Esophagus muscularis mucosa (tissue), 3 donors: Measurements from ENCODE around the gene CPA2.

Experiments used
- EP300 ChIP-seq: sonication (generic); formaldehyde crosslinking; IDR thresholded peaks from one replicate; pipeline ENCODE4 v1.6.1; 2017; ENCODE audit warnings: antibody characterized with exemption
- TF ChIP-seq, protein P1 (sequence below), 3 experiments: fragments of 200-600 bp in 2 of 3; fragments of 450-650 bp in 1 of 3; sonication (generic) in 2 of 3; IDR thresholded peaks; one replicate each; pipeline ENCODE4 v1.5.1; 2017 to 2019; ENCODE audit warnings: antibody characterized with exemption in 3 of 3, mild to moderate bottlenecking in 2 of 3, moderate library complexity in 1 of 3

DNA sequence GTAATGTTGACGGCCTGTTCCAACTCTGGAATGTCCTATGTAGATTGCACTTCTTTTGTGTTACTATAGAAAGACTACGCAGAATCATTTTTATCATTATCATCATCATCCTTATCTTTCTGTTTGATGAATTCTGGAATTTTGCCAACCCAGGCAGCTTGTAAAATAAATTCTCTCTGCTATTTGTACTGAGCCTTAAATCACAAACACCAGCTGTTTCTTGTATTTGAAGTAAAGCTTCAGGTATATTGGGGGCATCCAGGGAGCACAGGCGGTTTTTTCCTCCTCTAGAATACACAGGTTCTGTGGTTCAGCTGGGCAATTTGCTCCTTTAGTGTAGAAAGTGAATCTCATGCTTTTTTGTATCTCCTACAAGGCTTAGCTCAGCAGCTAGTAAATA lies 63.0 kb downstream of the CPA2 start:
- TF ChIP-seq, protein P1, sequence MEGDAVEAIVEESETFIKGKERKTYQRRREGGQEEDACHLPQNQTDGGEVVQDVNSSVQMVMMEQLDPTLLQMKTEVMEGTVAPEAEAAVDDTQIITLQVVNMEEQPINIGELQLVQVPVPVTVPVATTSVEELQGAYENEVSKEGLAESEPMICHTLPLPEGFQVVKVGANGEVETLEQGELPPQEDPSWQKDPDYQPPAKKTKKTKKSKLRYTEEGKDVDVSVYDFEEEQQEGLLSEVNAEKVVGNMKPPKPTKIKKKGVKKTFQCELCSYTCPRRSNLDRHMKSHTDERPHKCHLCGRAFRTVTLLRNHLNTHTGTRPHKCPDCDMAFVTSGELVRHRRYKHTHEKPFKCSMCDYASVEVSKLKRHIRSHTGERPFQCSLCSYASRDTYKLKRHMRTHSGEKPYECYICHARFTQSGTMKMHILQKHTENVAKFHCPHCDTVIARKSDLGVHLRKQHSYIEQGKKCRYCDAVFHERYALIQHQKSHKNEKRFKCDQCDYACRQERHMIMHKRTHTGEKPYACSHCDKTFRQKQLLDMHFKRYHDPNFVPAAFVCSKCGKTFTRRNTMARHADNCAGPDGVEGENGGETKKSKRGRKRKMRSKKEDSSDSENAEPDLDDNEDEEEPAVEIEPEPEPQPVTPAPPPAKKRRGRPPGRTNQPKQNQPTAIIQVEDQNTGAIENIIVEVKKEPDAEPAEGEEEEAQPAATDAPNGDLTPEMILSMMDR (IDR thresholded peaks at IDR 0.05) = no peak
- no peak for TF ChIP-seq EP300
